NCI-H82 treated with DMSO at 0.1 percent for 48 hours (cell line): ENCODE results near the gene TMIE.

Source experiments
- DNase-seq: peaks from one replicate; lab custom pipeline; 2025; ENCODE audit not compliant: unreplicated experiment; lab: John Stamatoyannopoulos, UW

TMIE gene

GRCh38 chr3:46668591-46668990 is 32.6 kb upstream of the TMIE start:
- DNase-seq = no peak

- DNase-seq = no peak
Observed at GRCh38 chr3:46669191-46669999, 31.8 kb upstream of the TMIE start.

GRCh38 chr3:46670000-46670890 is 30.9 kb upstream of the TMIE start:
- no peak for DNase-seq

GRCh38 chr3:46670891-46671427 is 30.2 kb upstream of the TMIE start:
- no peak for DNase-seq

- no peak for DNase-seq
Observed at GRCh38 chr3:46671541-46672348, 29.4 kb upstream of the TMIE start.

- DNase-seq = no peak
Observed at GRCh38 chr3:46672349-46672695, 28.9 kb upstream of the TMIE start.

- DNase-seq = no peak
Observed at GRCh38 chr3:46673151-46674030, 27.8 kb upstream of the TMIE start.

GRCh38 chr3:46674031-46674845 is 27.0 kb upstream of the TMIE start:
- no peak for DNase-seq

- no peak for DNase-seq
Observed at GRCh38 chr3:46675426-46675825, 25.8 kb upstream of the TMIE start.

GRCh38 chr3:46675843-46676567 is 25.2 kb upstream of the TMIE start:
- no peak for DNase-seq

- no peak for DNase-seq
Observed at GRCh38 chr3:46676601-46677410, 24.4 kb upstream of the TMIE start.

GRCh38 chr3:46677411-46677726 is 23.8 kb upstream of the TMIE start:
- DNase-seq = no peak

- DNase-seq = no peak
Observed at GRCh38 chr3:46678280-46678679, 22.9 kb upstream of the TMIE start.

- DNase-seq = no peak
Observed at GRCh38 chr3:46679681-46680080, 21.5 kb upstream of the TMIE start.

- no peak for DNase-seq
Observed at GRCh38 chr3:46680298-46680826, 20.8 kb upstream of the TMIE start.

- DNase-seq = no peak
Observed at GRCh38 chr3:46681387-46681786, 19.8 kb upstream of the TMIE start.

GRCh38 chr3:46681856-46682540 is 19.2 kb upstream of the TMIE start:
- DNase-seq = no peak
